Right cardiac atrium (tissue), 5 donors: ENCODE results near the gene CBX2. TPM values are rescaled to one million over a fixed set of nuclear protein-coding genes. Genes with fewer than 3 reads are reported as not detected.
A peak's percentile ranks its signal among the peaks of the same experiment; 100 is the strongest.

Experiments
- ATAC-seq, 2 donors: fragments of 200-7000 bp; cut with Tn5 transposase; one replicate each; pipeline versions ENCODE4 v1.8.0 to v1.9.1; 2020; ENCODE audit warnings: moderate library complexity in 2 of 2, mild to moderate bottlenecking in 1 of 2
- DNase-seq, 3 donors: peaks; one replicate each; pipeline ENCODE4 v3.0.0-alpha.2; 2020
- H3K27ac ChIP-seq: one replicate; pipeline ENCODE4 v1.5.1; 2013; ENCODE audit warnings: mild to moderate bottlenecking, low read length, control low read depth, moderate library complexity
- H3K27me3 ChIP-seq: one replicate; pipeline ENCODE4 v1.6.1; 2013; ENCODE audit not compliant: control insufficient read depth, insufficient read depth
- H3K4me1 ChIP-seq: one replicate; pipeline ENCODE4 v1.6.1; 2013; ENCODE audit warnings: low read length; ENCODE audit not compliant: control insufficient read depth, insufficient read depth
- H3K4me3 ChIP-seq: one replicate; pipeline ENCODE4 v1.5.1; 2013; ENCODE audit warnings: low read length, control low read depth
- H3K9me3 ChIP-seq: one replicate; pipeline ENCODE4 v1.6.1; 2013; ENCODE audit warnings: low read length; ENCODE audit not compliant: control insufficient read depth
- WGBS: extraction: QIAGEN DNeasy Blood & Tissue Kit; methylation state at CpG from one replicate; pipeline ENCODE4 v1.1.7; 2013; 5-methylcytosine and 5-hydroxymethylcytosine counted together
- intact Hi-C, 4 donors: fragments of 100-400 bp; cut with DNase I; formaldehyde crosslinking; loops; one replicate each; pipeline versions ENCODE4 v1.11.0 to v1.14.0; 2022 to 2023
- polyA plus RNA-seq: library from polyadenylated mRNA; stranded (reverse); fragments of 200-250 nt; gene quantifications from one replicate; pipeline ENCODE4 v1.2.3, GENCODE V29; 2013
- total RNA-seq, 4 donors: library from RNA; stranded (reverse); fragmentation: NEBNext Ultra II Directional; extraction: Animal tissue kit (Norgen Biotek cat#: 25700); gene quantifications; one replicate each; pipeline ENCODE4 v1.2.1, GENCODE V29; 2021
- donor health status: healthy with polysubstance abuse.
- donor health status: DM: no; HTN: yes; CAD: no.
- donor health status: DM: no; HTN: no; CAD: no.
- donor health status: DM: no; HTN: yes; CAD: no; lungs with severe emphysema.
- donor health status: DM: yes; HTN: yes; CAD: no.

The CBX2 gene
- total and polyA plus RNA-seq, 5 donors = 1.5 to 3.5 (median 2.4) TPM

DNA sequence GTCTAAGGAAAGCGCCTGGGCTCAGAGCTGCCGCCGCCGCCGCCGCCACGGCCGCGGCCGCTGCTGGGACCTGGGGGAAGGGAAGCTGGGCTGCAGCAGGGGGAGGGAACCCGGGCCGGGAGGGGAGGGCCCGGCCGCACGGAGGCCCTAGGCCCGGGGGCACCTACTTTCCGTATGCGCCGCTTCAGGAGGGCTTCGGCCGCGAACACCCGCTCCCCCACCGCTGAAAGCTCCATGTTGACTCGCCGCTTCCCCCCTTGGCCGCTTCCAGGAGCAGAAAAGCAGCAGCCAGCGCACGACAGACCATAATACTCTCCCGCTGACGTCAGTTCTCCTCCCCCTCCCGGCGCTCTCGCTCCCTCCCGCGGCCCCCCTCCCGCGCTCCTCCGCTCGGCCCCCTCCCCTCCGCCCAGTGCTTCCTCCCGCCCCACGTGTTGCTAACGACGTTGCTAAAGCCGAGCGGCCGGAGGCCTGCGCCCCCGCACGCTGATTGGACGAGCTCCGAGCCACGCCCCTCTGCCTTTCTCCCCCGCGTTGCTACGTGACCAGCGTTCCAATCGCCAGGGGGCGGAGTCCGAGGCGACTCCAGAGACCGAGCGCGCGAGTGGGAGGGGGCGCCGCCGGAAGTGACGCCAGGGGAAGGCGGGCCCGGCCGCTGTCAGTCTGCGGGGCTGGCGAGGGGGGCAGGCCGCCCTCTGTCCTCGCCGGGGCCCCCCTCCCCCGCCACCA is 19.0 kb downstream of the CBX2 start, which contains the start of gene CBX8:
Gene CBX8, minus strand, starts transcription at position 315 of the 729 bp plus-strand sequence. Its CDS starts 79 bp downstream, at position 236.
- peak; percentile 96 to 97 for ATAC-seq
- Histone ChIP-seq H3K4me1 (no peaks in the 10 kb centered on the region), H3K9me3 (no peaks in the 10 kb centered on the region), H3K27ac (peak within 1 kb of the TSS; percentile 65), H3K27me3 (no peaks in the 10 kb centered on the region), H3K4me3 (peak within 1 kb of the TSS; percentile 74)
- intact Hi-C loops = loop anchor here in 1 of 4 donors (10.0 kb wide), 1 partner anchor 118 kb away; no protein-coding TSS in a partner anchor
- peak; percentile 100 for DNase-seq
- WGBS = under 1% methylated on average over 79 of the region's 79 CpGs

DNA sequence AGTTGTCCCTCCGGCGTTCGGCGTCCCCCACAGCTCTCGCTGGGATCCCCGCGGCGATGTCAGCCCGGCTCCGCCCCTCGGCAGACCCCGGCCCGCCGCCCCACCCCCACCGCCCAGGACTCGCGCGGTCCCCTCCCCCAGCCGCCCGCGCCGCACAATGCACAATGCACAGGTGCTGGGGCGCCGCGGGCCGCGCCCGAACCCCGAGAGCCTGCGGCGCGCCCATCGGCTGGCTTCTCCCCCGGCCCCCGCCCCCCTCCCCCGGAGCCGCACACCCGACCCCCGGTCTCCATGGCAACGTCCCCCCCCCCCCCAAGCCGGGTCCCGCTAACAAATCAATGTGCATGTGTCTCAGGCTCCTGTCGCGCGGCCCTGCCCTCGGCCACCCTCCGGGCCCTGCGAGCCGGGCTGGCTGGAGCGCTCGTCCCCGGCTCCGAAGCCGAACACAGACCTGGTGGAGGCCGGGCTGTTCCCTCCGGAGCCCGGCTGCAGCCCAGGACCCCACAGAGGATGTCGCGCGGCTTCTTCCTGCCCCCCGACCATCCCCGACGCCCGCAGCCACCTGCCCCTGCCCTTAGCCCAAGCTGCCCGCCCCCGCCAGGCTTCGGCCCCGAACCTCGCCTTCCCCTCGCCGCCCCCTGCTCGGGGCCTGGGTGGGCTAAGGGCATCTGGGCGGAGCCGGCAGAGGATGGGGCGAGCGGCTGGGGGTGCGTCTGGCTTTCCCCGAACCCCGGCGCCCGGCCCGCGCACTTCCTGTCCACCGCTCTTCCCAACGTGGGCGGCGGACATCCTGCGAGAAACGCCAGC is 19.7 kb downstream of the CBX2 start:
- no peaks in the 10 kb centered on the region for H3K27me3 ChIP-seq
- peak in 1 of 2 donors; percentile 28 for ATAC-seq
- no peaks in the 10 kb centered on the region for H3K4me1 ChIP-seq
- DNase-seq = peak in 2 of 3 donors; percentile 70 to 79
- H3K27ac ChIP-seq = no peak overlapping the region
- H3K4me3 ChIP-seq = peak overlapping the region; percentile 74
- intact Hi-C loops = loop anchor here in 1 of 4 donors (2.0 to 10.0 kb wide), 2 partner anchors 41 to 117 kb away; partner anchors contain the start of gene CBX4
- WGBS = under 1% methylated on average over 87 of the region's 89 CpGs
- H3K9me3 ChIP-seq = no peaks in the 10 kb centered on the region

DNA sequence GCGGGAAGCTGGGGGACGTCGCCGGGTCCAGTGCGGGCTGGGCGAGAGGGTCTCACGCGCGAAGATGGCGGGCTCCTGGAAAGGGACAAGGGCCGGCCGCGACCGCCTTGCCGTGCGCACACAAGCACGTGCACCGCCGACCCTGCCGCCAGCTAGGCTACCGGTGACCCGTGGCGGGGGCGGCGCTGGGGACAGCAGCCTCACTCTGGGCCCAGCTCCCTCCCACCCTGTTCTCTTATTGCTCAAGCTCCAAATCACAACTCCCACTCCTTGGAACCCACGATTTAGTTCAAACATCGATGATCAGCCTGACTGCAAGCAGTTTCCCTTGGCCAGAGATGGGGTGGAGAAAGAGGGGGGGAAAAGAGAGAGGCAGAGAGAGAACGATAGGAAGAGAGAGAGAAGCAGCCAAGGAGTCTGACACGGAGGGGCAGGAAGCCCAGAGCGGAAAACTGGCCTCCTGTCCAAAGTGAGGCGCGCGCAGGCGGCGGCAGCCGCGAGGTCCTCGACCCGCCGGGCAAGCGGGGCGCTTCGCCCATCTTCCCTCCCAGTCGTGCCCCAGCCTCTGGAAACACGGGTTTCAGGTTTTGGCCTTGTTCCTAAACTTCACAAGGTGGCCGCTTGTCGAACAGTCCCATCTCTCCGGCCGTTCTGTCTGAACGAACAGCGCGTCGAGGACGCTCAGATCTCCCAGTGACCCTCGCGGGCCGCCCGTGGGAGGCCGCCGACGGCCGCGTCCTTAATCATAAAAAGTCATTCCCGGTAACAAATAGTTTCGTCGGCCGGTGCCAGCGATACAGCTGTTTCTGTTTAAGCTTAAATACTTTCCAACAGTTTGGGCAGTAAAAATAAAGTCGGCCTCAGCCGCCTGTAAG is 20.6 kb downstream of the CBX2 start:
- Histone ChIP-seq H3K4me1 (no peaks in the 10 kb centered on the region), H3K27ac (no peak overlapping the region), H3K9me3 (no peaks in the 10 kb centered on the region), H3K4me3 (peak overlapping the region; percentile 74), H3K27me3 (no peaks in the 10 kb centered on the region)
- 2% methylated on average over 70 of the region's 70 CpGs for WGBS
- intact Hi-C loops = loop anchor here in 1 of 4 donors (2.0 to 10.0 kb wide), 2 partner anchors 40 to 116 kb away; partner anchors contain the start of gene CBX4
- DNase-seq (peak in 2 of 3 donors; percentile 53 to 64), ATAC-seq (no peak)

DNA sequence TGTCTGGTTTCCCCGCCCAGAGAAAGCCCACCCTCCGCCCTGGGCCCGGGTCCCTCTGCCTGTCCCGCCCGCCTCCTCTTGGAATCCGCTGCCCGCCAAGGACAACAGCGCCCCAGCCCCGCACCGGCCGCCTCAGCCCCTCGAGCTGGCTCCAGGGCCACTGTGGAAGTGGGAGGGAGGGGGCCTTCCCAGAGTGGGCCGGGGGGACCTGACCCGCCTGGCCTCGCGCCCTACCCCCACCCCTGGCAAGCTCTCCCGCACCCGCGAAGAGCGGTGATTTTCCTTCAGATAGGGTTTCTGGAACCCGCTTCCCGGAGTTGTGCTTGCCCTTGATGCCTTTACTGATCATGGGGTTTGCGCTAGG is 21.2 kb downstream of the CBX2 start:
- DNase-seq (peak in 2 of 3 donors; percentile 61 to 71), ATAC-seq (no peak)
- no peaks in the 10 kb centered on the region for H3K9me3 ChIP-seq
- no peaks in the 10 kb centered on the region for H3K27me3 ChIP-seq
- H3K27ac ChIP-seq = no peak overlapping the region
- intact Hi-C loops = loop anchor here in 1 of 4 donors (2.0 to 10.0 kb wide), 2 partner anchors 40 to 116 kb away; partner anchors contain the start of gene CBX4
- no peaks in the 10 kb centered on the region for H3K4me1 ChIP-seq
- whole genome bisulfite sequencing = 3% methylated on average over 23 of the region's 23 CpGs
- H3K4me3 ChIP-seq = no peak overlapping the region

DNA sequence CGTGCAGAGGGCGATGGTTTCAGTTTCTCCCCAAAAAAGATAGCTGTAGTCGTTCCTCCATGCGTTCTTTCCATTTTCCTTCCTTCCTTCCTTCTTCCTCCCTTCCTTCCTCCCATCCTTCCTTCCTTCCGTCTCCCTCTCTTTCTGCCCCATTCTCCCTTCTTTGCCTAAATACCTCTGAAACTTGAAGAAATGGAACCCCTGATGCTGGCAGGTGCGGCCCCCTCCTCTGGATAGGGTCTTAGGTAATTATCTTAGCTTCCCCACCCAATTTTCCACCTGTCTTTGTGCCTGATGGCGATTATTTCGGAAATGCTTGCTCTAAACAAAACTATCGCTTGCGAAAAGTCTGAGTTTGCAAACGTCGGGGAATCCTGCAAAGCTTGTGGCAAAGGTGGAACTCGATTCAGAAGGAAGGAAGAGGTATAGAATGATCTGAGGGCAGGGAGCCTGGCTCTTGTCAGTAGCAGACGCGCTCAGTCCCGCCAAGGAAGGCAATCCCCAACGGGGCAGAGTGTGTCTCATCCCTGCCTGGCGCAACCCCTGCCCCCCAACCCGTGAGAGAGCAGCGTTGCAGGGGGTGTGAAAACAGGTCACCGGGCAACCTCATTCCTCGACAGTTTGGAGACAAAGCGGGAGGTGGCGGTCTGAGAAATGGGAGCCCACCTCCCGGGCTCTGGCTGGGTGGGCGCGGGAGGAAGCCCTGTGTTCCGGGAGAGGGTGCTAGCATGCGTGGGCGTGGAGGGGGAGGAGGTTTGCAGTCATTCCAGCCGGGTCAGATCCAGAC is 21.8 kb downstream of the CBX2 start:
- Histone ChIP-seq H3K4me1 (no peaks in the 10 kb centered on the region), H3K4me3 (no peak overlapping the region), H3K9me3 (no peaks in the 10 kb centered on the region), H3K27ac (no peak overlapping the region), H3K27me3 (no peaks in the 10 kb centered on the region)
- intact Hi-C loops = loop anchor here in 2 of 4 donors (2.0 to 10.0 kb wide), 3 partner anchors 39 to 195 kb away; partner anchors contain the start of gene CBX4 (in 1 of the 2)
- ATAC-seq = no peak
- 4% methylated on average over 31 of the region's 31 CpGs for WGBS
- DNase-seq = no peak

DNA sequence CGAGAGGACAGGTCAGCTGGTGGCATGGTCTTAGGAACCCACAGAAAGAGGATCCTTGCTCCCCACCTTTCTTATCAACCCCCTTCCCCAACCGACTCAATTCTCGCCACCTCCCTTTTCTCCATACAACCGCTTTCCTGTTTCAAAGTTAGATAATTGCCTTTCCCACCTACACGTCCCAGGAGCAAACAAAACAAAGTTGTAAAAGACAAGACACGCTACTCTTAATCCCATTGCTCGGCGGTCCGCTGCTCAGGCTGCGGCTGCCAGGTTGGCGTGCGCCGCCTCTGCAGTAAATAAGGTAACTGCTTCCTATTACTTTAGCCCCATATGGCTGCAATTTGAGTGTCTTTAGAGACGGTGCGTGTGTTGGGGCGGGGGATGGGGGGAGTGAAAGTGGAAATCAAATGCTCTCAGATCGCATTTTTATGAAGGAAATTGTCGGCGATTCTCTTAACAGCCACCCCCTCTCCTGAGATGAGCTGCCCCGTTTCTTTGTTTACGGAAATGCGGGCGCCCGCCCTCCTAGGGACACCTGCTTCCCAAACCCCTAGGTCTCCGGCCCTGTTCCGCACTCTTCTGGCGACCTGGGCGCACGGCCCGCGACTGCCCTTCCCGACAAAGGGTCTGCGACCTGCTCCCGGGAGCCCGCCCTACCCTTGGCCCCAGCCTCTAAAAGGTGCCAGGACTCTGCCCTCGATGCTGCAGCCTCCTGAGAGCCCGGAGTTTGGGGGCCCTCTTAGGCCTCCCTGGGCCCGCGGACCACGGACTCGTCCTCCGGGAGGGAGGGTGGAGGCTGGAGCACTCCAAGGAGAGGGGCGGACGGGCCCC is 22.6 kb downstream of the CBX2 start:
- no peak overlapping the region for H3K27ac ChIP-seq
- DNase-seq = peak in 2 of 3 donors; percentile 51 to 66
- H3K9me3 ChIP-seq = no peaks in the 10 kb centered on the region
- H3K4me1 ChIP-seq = no peaks in the 10 kb centered on the region
- intact Hi-C loops = loop anchor here in 1 of 4 donors (10.0 kb wide), 1 partner anchor 194 kb away; no protein-coding TSS in a partner anchor
- no peak for ATAC-seq
- no peak overlapping the region for H3K4me3 ChIP-seq
- WGBS = 2% methylated on average over 44 of the region's 44 CpGs
- H3K27me3 ChIP-seq = no peaks in the 10 kb centered on the region

DNA sequence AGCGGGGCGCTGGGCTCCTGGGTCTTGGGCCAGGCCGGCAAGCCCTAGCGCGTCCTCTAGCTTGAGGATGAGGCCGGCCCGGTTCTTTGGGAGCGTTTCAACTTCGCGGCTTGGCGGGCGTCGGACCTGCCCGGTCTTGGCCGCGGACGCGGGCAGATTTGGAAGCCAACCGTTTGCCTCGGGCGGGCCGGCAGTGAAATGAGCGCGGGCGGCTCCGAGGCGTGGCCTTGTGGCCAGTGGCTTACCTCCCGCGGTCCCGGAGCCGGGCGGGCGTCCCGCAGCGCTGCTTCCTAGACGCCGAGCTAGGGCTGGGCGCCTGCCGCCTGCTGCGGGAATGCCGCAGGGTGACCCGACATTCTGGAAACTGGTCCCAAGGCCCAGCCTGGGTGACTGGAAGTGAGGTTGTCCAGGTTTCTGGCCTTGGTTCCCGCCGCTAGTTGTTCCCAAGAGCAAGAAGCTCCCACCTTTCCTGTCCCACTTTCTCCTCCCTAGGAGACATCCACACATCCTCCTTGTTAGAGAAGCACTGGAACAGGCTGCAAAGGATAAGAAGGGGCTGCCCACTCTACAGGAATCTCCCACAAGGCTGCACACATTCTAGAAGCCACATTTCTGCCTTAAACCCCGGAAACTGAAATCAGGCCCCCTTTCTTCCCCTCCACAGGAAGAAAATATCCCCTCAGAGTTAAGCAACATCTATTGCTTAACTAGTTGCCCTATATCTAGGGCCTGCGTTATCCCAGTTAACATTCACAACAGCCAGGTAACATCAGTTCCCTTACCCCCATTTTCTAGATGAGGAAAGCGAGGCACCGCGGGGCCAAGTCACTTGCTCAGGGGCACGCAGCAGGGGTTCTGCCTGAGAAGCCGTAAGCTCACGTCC is 23.4 kb downstream of the CBX2 start:
- ATAC-seq (no peak), DNase-seq (peak in 2 of 3 donors; percentile 53 to 58)
- intact Hi-C loops = loop anchor here in 1 of 4 donors (10.0 kb wide), 1 partner anchor 193 kb away; no protein-coding TSS in a partner anchor
- Histone ChIP-seq H3K4me3 (no peak overlapping the region), H3K27me3 (no peaks in the 10 kb centered on the region), H3K27ac (no peak overlapping the region), H3K4me1 (no peaks in the 10 kb centered on the region), H3K9me3 (no peaks in the 10 kb centered on the region)
- WGBS = 5% methylated on average over 52 of the region's 52 CpGs

DNA sequence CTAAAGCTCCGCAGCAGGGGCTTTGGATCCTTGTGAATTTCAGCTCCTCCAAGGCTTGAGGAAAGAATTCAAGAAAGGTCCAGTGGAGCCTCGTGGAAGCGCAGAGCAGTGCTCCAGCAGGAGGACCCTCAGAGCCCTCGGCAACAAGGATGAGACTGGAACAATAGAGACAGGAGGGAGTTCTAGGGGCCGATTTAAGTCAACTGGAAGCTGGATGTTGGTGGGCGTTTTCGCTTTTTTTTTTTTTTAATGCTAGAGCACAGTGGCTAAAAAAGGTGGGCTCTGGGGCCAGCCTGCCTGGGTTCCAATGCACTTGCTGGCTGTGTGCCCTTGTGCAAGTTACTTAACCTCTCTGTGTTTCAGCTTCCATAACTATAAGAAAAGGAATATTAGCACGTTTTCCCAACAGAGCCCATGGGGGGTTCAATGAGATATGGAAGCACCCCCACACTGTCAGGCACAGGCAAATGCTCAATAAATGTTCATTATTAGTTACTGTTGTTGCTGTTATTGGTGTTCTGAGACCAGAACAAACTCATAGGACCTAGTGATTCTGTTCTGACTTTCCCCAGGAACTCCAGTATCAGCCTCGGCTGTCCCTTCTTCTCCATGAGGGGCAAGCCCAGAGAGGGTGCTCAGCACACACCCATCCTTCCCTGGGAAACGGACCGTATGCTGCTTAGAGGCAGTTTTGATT is 24.2 kb downstream of the CBX2 start:
- 11% methylated on average over 11 of the region's 11 CpGs for WGBS
- DNase-seq = no peak
- no peak for ATAC-seq
- H3K4me3 ChIP-seq = no peak overlapping the region
- H3K27ac ChIP-seq = no peak overlapping the region
- H3K27me3 ChIP-seq = no peaks in the 10 kb centered on the region
- H3K9me3 ChIP-seq = no peaks in the 10 kb centered on the region
- intact Hi-C loops = loop anchor here in 1 of 4 donors (10.0 kb wide), 1 partner anchor 193 kb away; no protein-coding TSS in a partner anchor
- H3K4me1 ChIP-seq = no peaks in the 10 kb centered on the region
